Heart right ventricle (tissue), 16 donors: Measurements from ENCODE around the gene TRPV5. TPM values are rescaled to one million over a fixed set of nuclear protein-coding genes. Genes with fewer than 3 reads are reported as not detected.

ENCODE experiments used
- ATAC-seq, 8 donors: fragments of 200-7000 bp; cut with Tn5 transposase; one replicate each; pipeline ENCODE4 v1.9.1; 2020; ENCODE audit warnings: mild to moderate bottlenecking in 8 of 8, moderate library complexity in 8 of 8, moderate number of reproducible peaks in 1 of 8
- DNase-seq, 2 donors: peaks; one replicate each; pipeline ENCODE4 v3.0.0-alpha.2; 2020
- H3K27ac ChIP-seq, 10 donors: fragments of 200-600 bp; sonication (generic) in 2 of 10; one replicate each; pipeline versions ENCODE4 v1.5.0 to v1.8.0; 2020 to 2022; ENCODE audit warnings: mild to moderate bottlenecking in 3 of 10
- H3K27me3 ChIP-seq, 7 donors: fragments of 200-600 bp; one replicate each; pipeline ENCODE4 v1.8.0; 2021 to 2022; ENCODE audit warnings: mild to moderate bottlenecking in 2 of 7
- H3K36me3 ChIP-seq, 9 donors: fragments of 200-600 bp; sonication (generic) in 1 of 9; one replicate each; pipeline versions ENCODE4 v1.5.0 to v1.8.0; 2020 to 2022; ENCODE audit warnings: mild to moderate bottlenecking in 2 of 9
- H3K4me1 ChIP-seq, 9 donors: fragments of 200-600 bp; sonication (generic) in 1 of 9; one replicate each; pipeline versions ENCODE4 v1.5.0 to v1.8.0; 2020 to 2022; ENCODE audit warnings: mild to moderate bottlenecking in 4 of 9
- H3K4me3 ChIP-seq, 10 donors: fragments of 200-600 bp; sonication (generic) in 2 of 10; one replicate each; pipeline versions ENCODE4 v1.5.0 to v1.8.0; 2020 to 2022; ENCODE audit warnings: mild to moderate bottlenecking in 7 of 10, moderate library complexity in 2 of 10
- H3K9me3 ChIP-seq, 11 donors: fragments of 200-600 bp in 10 of 11; sonication (generic) in 2 of 11; one replicate each; pipeline versions ENCODE4 v1.5.0 to v1.8.0; 2013 to 2022; ENCODE audit warnings: mild to moderate bottlenecking in 2 of 11, control low read depth in 1 of 11, moderate library complexity in 1 of 11
- WGBS, 2 donors: extraction: QIAGEN DNeasy Blood & Tissue Kit; methylation state at CpG; one replicate each; pipeline ENCODE4 v1.1.7; 2013; ENCODE audit warnings: inconsistent platforms in 1 of 2; 5-methylcytosine and 5-hydroxymethylcytosine counted together
- intact Hi-C, 10 donors: fragments of 100-400 bp; cut with DNase I; formaldehyde crosslinking; loops; one replicate each; pipeline versions ENCODE4 v1.11.1 to v1.14.2; 2022
- polyA plus RNA-seq, 2 donors: library from polyadenylated mRNA; stranded (reverse); fragments of 200-250 nt; gene quantifications; one replicate each; pipeline ENCODE4 v1.2.3, GENCODE V29; 2013
- total RNA-seq, 10 donors: library from RNA; stranded (reverse); fragmentation: NEBNext Ultra II Directional in 3 of 10; extraction: Animal tissue kit (Norgen Biotek cat#: 25700) in 3 of 10; gene quantifications; one replicate each; pipeline versions ENCODE4 v1.2.1 to v1.2.4, GENCODE V29; 2021 to 2023
- TF ChIP-seq, protein P1 (sequence below), 9 donors: fragments of 200-600 bp; sonication (generic) in 2 of 9; IDR thresholded peaks; one replicate each; pipeline versions ENCODE4 v1.5.0 to v1.8.0; 2021 to 2022; ENCODE audit warnings: antibody characterized with exemption in 9 of 9, mild to moderate bottlenecking in 5 of 9, moderate library complexity in 1 of 9
- donor health status: Arrhythmogenic right ventricular cardiomyopathy.
- donor health status: ischemic (EF 13 %, LVEDD 7.1; RV severe dilation, severe dysfunction).
- donor health status: healthy with polysubstance abuse.
- donor health status: DM: no; HTN: yes; CAD: no.
- donor health status: DM: no; HTN: no; CAD: no.
- donor health status: ischemic (EF 25% LVEDD 6.9; RV normal size, moderate dysfunction).
- donor health status: ischemic (EF 25% LVEDD 5.7; RV mildly dilated, moderate dysfunction).
- donor health status: healthy.
- donor health status: DM: yes; HTN: yes; CAD: no.
- donor health status: Ischemic cardiomyopathy.
- donor health status: ischemic (EF 35%, LVEDD 5.7; RV mildly dilated, moderate dysfunction).
- donor health status: nonischemic (EF 11% LVEDD 7.7; RV severe dilation, severe dysfunction).
- donor health status: DM: yes; HTN: yes; CAD: no.
- donor health status: PGD.
- donor health status: ischemic (EF 29% LVEDD 5.4; RV normal size, mild dysfunction).
- donor health status: nonischemic (EF 23%, LVEDD 6.1; RV moderate dilation, normal function).

The TRPV5 gene
- total and polyA plus RNA-seq, 12 donors, result not detected

DNA sequence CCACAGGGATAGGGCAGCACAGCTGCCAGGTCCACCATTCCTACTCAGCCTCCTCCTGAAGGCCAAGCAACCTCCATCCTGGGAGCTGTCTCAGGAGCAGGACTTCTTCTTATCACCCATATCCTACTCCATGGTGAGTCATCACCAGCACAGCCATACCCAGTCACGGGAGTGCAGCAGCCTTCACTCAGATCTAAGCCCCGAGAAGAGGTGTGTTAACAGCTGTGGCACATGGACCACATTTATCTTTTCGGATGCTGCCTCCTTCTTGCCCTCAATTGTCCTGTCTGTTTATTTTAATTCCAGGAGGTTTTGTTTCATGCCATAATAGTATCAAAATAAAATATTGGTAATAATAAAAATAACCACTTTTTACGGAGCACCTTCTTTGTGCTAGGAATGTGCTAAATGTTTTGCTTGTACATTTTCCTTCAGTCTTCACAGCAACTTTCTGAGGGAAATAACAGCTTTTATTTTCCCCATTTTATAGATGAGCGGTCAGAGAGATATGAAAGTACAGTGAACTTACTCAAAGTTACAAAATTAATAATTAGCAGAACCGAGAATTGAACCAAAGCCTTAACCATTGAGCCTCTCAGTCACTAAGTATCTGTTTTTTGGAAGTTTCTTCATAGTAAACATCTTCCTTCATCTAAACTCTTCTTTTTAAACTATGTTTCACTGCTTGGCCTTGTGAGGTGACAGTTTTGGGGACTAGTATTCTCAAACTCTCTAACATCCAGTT lies 31.1 kb upstream of the TRPV5 start:
- intact Hi-C loops, result no loop called here
- Histone ChIP-seq H3K4me3 (no peak overlapping the region), H3K27ac (no peak overlapping the region), H3K9me3 (no peaks in the 10 kb centered on the region), H3K36me3 (no peaks in the 10 kb centered on the region), H3K27me3 (peaks cover 0 to 27% (median 9%) of the 10 kb centered on the region in 7 donors), H3K4me1 (no peaks in the 10 kb centered on the region)
- TF ChIP-seq, protein P1, sequence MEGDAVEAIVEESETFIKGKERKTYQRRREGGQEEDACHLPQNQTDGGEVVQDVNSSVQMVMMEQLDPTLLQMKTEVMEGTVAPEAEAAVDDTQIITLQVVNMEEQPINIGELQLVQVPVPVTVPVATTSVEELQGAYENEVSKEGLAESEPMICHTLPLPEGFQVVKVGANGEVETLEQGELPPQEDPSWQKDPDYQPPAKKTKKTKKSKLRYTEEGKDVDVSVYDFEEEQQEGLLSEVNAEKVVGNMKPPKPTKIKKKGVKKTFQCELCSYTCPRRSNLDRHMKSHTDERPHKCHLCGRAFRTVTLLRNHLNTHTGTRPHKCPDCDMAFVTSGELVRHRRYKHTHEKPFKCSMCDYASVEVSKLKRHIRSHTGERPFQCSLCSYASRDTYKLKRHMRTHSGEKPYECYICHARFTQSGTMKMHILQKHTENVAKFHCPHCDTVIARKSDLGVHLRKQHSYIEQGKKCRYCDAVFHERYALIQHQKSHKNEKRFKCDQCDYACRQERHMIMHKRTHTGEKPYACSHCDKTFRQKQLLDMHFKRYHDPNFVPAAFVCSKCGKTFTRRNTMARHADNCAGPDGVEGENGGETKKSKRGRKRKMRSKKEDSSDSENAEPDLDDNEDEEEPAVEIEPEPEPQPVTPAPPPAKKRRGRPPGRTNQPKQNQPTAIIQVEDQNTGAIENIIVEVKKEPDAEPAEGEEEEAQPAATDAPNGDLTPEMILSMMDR (IDR thresholded peaks at IDR 0.05), result no peak
- 66 to 72% methylated on average over 6 of the region's 6 CpGs for WGBS, 2 donors
- ATAC-seq (no peak), DNase-seq (no peak)

DNA sequence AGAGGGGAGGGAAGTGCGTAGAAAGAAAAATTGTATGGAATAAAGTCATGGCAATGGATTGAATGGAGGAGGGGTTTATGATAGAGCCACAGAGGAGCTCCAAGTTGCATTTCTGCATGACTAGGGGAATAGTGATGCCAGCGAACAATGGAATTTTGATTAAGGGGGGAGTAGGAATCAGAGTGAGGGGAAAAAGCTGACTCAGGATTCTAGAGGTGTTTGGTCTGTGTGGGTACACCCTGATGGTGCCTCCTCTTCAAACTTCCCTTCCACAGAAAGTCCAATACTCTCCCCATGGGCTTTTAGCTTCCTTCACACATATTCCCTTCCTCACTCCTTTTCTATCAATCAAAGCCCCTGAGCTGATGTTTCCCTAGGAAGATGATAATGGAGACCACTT lies 30.4 kb upstream of the TRPV5 start:
- TF ChIP-seq, protein P1 (IDR thresholded peaks at IDR 0.05), result no peak
- WGBS, 2 donors, result 85 to 94% methylated on average over 2 of the region's 2 CpGs
- no peaks in the 10 kb centered on the region for H3K9me3 ChIP-seq
- no peaks in the 10 kb centered on the region for H3K36me3 ChIP-seq
- H3K4me3 ChIP-seq, result no peak overlapping the region
- intact Hi-C loops, result no loop called here
- peaks cover 0 to 27% (median 9%) of the 10 kb centered on the region in 7 donors for H3K27me3 ChIP-seq
- no peak for DNase-seq
- no peaks in the 10 kb centered on the region for H3K4me1 ChIP-seq
- no peak for ATAC-seq
- H3K27ac ChIP-seq, result no peak overlapping the region

DNA sequence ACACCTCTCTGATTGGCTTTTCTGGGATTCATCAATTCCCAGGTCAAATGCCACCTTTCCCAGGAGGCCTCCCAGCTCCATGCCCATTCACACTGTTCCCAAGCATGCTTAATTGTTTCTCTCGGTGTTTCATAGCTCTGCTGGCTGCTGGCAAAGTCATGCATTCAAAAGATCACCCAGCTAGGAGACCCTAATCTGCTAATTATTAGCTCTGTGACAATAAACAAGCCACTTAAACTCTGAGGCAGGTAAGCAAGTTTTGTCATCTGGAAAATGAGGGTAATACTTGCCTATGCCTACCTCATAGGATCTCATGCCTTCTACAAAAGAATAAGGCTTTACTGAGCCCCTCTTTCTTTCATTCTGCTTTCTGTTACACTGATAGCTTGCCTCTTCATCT lies 29.4 kb upstream of the TRPV5 start:
- WGBS, 2 donors, result 40 to 49% methylated on average over 1 of the region's 1 CpG
- DNase-seq, result no peak
- no peaks in the 10 kb centered on the region for H3K36me3 ChIP-seq
- H3K9me3 ChIP-seq, result no peaks in the 10 kb centered on the region
- H3K27ac ChIP-seq, result no peak overlapping the region
- no peak for ATAC-seq
- no peaks in the 10 kb centered on the region for H3K4me1 ChIP-seq
- TF ChIP-seq, protein P1 (IDR thresholded peaks at IDR 0.05), result no peak
- intact Hi-C loops, result no loop called here
- peaks cover 0 to 22% (median 9%) of the 10 kb centered on the region in 7 donors for H3K27me3 ChIP-seq
- H3K4me3 ChIP-seq, result no peak overlapping the region

GRCh38 chr7:142961973-142962926 lies 28.7 kb upstream of the TRPV5 start, which contains the start of gene KEL:
Gene KEL (minus strand): TSS chr7:142962363. CDS start chr7:142962206, 157 bp downstream.
- TF ChIP-seq, protein P1 (IDR thresholded peaks at IDR 0.05), result no peak
- DNase-seq (no peak), ATAC-seq (no peak)
- Histone ChIP-seq H3K27me3 (peaks cover 0 to 16% (median 9%) of the 10 kb centered on the region in 7 donors), H3K27ac (no peak within 1 kb of the TSS), H3K4me1 (no peaks in the 10 kb centered on the region), H3K36me3 (no peaks in the 10 kb centered on the region), H3K4me3 (no peak within 1 kb of the TSS), H3K9me3 (no peaks in the 10 kb centered on the region)
- WGBS, 2 donors, result 43 to 48% methylated on average over 9 of the region's 9 CpGs
- intact Hi-C loops, result no loop called here
